GM23338 (cell line): ENCODE measurements around the gene DCBLD2. TPM values are rescaled to one million over a fixed set of nuclear protein-coding genes. Genes with fewer than 3 reads are reported as not detected.

Experiments used
- ATAC-seq: fragments of 200-7000 bp; cut with Tn5 transposase; 3 replicates; pipeline ENCODE4 v1.9.1; 2020
- DNase-seq: peaks from one replicate; pipeline ENCODE4 v3.0.0-alpha.2; 2015; ENCODE audit warnings: low spot score
- H2AFZ ChIP-seq: fragments of 200-600 bp; sonication (generic); 2 replicates; pipeline ENCODE4 v1.8.0; 2016; ENCODE audit warnings: antibody characterized with exemption, mild to moderate bottlenecking, moderate library complexity
- H3F3A ChIP-seq: fragments of 200-600 bp; sonication (generic); replicated peaks from 2 replicates; pipeline ENCODE4 v1.8.0; 2017; ENCODE audit warnings: antibody characterized with exemption, mixed run types, low read depth
- H3K27ac ChIP-seq: fragments of 200-600 bp; sonication (generic); 2 replicates; pipeline ENCODE4 v1.6.1; 2016; ENCODE audit warnings: low read depth
- H3K27me3 ChIP-seq: fragments of 200-600 bp; sonication (generic); 2 replicates; pipeline ENCODE4 v1.8.0; 2016; ENCODE audit warnings: mild to moderate bottlenecking, mixed run types, moderate library complexity; ENCODE audit not compliant: insufficient read depth
- H3K36me3 ChIP-seq: fragments of 200-600 bp; sonication (generic); 2 replicates; pipeline ENCODE4 v1.8.0; 2016; ENCODE audit warnings: mild to moderate bottlenecking; ENCODE audit not compliant: insufficient read depth
- H3K4me1 ChIP-seq: fragments of 200-600 bp; sonication (generic); 2 replicates; pipeline ENCODE4 v1.8.0; 2016; ENCODE audit warnings: mild to moderate bottlenecking, moderate library complexity; ENCODE audit not compliant: insufficient read depth
- H3K4me2 ChIP-seq: fragments of 200-600 bp; sonication (generic); 2 replicates; pipeline ENCODE4 v1.7.1; 2017; ENCODE audit warnings: mixed run types
- H3K4me3 ChIP-seq: fragments of 200-600 bp; sonication (generic); 2 replicates; pipeline ENCODE4 v1.6.1; 2016; ENCODE audit warnings: mixed run types
- H3K79me2 ChIP-seq: fragments of 200-600 bp; sonication (generic); replicated peaks from 2 replicates; pipeline ENCODE4 v1.8.0; 2017; ENCODE audit warnings: mild to moderate bottlenecking; ENCODE audit not compliant: insufficient read depth
- H3K9me2 ChIP-seq: fragments of 200-600 bp; sonication (generic); 2 replicates; pipeline ENCODE4 v1.8.0; 2017; ENCODE audit not compliant: insufficient read depth
- H4K20me1 ChIP-seq: fragments of 200-600 bp; sonication (generic); replicated peaks from 2 replicates; pipeline ENCODE4 v1.8.0; 2017; ENCODE audit warnings: mild to moderate bottlenecking; ENCODE audit not compliant: insufficient read depth
- H3K27ac Mint-ChIP-seq: 2 replicates; pipeline ENCODE4 v1.8.0; 2020; ENCODE audit warnings: inconsistent platforms, mild to moderate bottlenecking, moderate library complexity, mixed read lengths
- H3K27me3 Mint-ChIP-seq: 3 replicates; pipeline ENCODE4 v1.8.0; 2022; ENCODE audit warnings: low read depth, mild to moderate bottlenecking, moderate library complexity, mixed read lengths, inconsistent platforms; ENCODE audit not compliant: insufficient read depth, poor library complexity
- H3K36me3 Mint-ChIP-seq: 3 replicates; pipeline ENCODE4 v1.8.0; 2021; ENCODE audit warnings: low read depth, mild to moderate bottlenecking, inconsistent platforms, moderate library complexity, mixed read lengths
- H3K4me1 Mint-ChIP-seq: 3 replicates; pipeline ENCODE4 v1.8.0; 2020; ENCODE audit warnings: mild to moderate bottlenecking, inconsistent platforms, mixed read lengths
- H3K4me3 Mint-ChIP-seq: 3 replicates; pipeline ENCODE4 v1.8.0; 2021; ENCODE audit warnings: moderate library complexity, mild to moderate bottlenecking, inconsistent platforms, mixed read lengths
- H3K9me3 Mint-ChIP-seq: 3 replicates; pipeline ENCODE4 v1.8.0; 2020; ENCODE audit warnings: moderate library complexity, mild to moderate bottlenecking, inconsistent platforms, mixed read lengths
- CREB1 ChIP-seq: fragments of 250-450 bp; sonication (Bioruptor Pico); IDR thresholded peaks from 2 replicates; pipeline ENCODE4 v1.5.0; 2020; ENCODE audit warnings: low read depth, mild to moderate bottlenecking, moderate library complexity
- EZH2 ChIP-seq: fragments of 200-600 bp; sonication (generic); IDR thresholded peaks from one replicate; pipeline ENCODE4 v1.8.0; 2017; ENCODE audit warnings: antibody characterized with exemption, mild to moderate bottlenecking, low read depth; ENCODE audit not compliant: unreplicated experiment
- EZH2phosphoT487 ChIP-seq: fragments of 200-600 bp; sonication (generic); IDR thresholded peaks from one replicate; pipeline ENCODE4 v1.8.1; 2018; ENCODE audit warnings: antibody characterized with exemption; ENCODE audit not compliant: unreplicated experiment
- JUNB ChIP-seq: IDR thresholded peaks from one replicate; pipeline ENCODE4 v1.6.1; 2016; ENCODE audit warnings: antibody characterized with exemption; ENCODE audit not compliant: unreplicated experiment
- NANOG ChIP-seq: IDR thresholded peaks from 2 replicates; pipeline ENCODE4 v1.6.1; 2016; ENCODE audit warnings: antibody characterized with exemption, borderline replicate concordance
- POLR2AphosphoS5 ChIP-seq: IDR thresholded peaks from 2 replicates; pipeline ENCODE4 v1.6.1; 2016; ENCODE audit warnings: antibody characterized with exemption, low read depth
- STAT1 ChIP-seq: IDR thresholded peaks from one replicate; pipeline ENCODE4 v1.6.1; 2016; ENCODE audit warnings: antibody characterized with exemption; ENCODE audit not compliant: unreplicated experiment
- ZNF114 ChIP-seq: fragments of 250-450 bp; sonication (Bioruptor Pico); IDR thresholded peaks from 2 replicates; pipeline ENCODE4 v1.5.0; 2020; ENCODE audit warnings: mild to moderate bottlenecking, moderate library complexity
- ZNF331 ChIP-seq: fragments of 250-450 bp; sonication (Bioruptor Pico); IDR thresholded peaks from 2 replicates; pipeline ENCODE4 v1.5.0; 2020; ENCODE audit warnings: low read depth, mild to moderate bottlenecking, moderate library complexity
- polyA plus RNA-seq: library from polyadenylated mRNA; unstranded; fragments of >200 nt; fragmentation: Nextera tagmentation; extraction: Ambion mirVana; gene quantifications from 2 replicates; pipeline ENCODE4 v1.2.1, GENCODE V29; 2016
- total RNA-seq: library from RNA; depleted of rRNA; stranded (reverse); fragments of >200 nt; shearing (Covaris generic); gene quantifications from 2 replicates; pipeline ENCODE4 v1.2.3, GENCODE V29; 2014
- TF ChIP-seq, protein P1 (sequence below): fragments of 250-450 bp; sonication (Bioruptor Pico); IDR thresholded peaks from 2 replicates; pipeline ENCODE4 v1.5.0; 2020; ENCODE audit warnings: mild to moderate bottlenecking, moderate library complexity
- TF ChIP-seq, protein P2 (sequence below): IDR thresholded peaks from one replicate; pipeline ENCODE4 v1.6.1; 2018; ENCODE audit warnings: antibody characterized with exemption; ENCODE audit not compliant: unreplicated experiment
- TF ChIP-seq, protein P3 (sequence below): IDR thresholded peaks from 2 replicates; pipeline ENCODE4 v1.6.1; 2016; ENCODE audit warnings: antibody characterized with exemption
- TF ChIP-seq, protein P4 (sequence below), 2 experiments: fragments of 200-600 bp in 1 of 2; sonication (generic) in 1 of 2; conservative IDR thresholded peaks; 2 replicates each; pipeline versions ENCODE4 v1.5.1 to v1.6.1; 2016 to 2017; ENCODE audit warnings: antibody characterized with exemption in 2 of 2, low read depth in 2 of 2, mild to moderate bottlenecking in 2 of 2, moderate library complexity in 1 of 2

DCBLD2 gene
- total and polyA plus RNA-seq, 2 experiments from 2014 or later: 25.9 to 69.7 TPM

DNA sequence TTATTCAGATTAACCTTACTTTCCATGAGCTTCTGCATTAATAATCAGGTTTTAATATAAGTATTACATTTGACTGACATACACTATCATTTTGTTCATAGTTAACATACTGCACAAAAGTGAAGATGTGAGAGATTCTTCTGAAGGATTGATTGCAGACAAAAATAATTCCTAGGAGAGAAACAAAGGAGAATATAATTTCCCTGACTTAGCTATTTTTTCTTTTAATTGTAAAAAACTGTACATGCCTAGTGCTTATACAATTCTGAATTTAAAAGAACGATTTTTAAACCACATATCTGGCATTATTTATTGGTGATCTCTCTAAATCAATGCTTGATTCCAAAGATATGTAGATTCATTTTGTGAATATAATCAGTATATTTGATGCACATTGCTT lies 11.0 kb upstream of the DCBLD2 start:
- ATAC-seq: no peak
- Mint-ChIP-seq H3K27me3 (peaks cover 4% of the 10 kb centered on the region), H3K27ac (no peak overlapping the region), H3K9me3 (peaks cover 28% of the 10 kb centered on the region), H3K4me1 (no peaks in the 10 kb centered on the region), H3K4me3 (no peak overlapping the region), H3K36me3 (peaks cover 26% of the 10 kb centered on the region; the same call in 2 of the 3 replicates)
- Histone ChIP-seq H4K20me1 (no peaks in the 10 kb centered on the region), H3K79me2 (no peaks in the 10 kb centered on the region), H3F3A (no peaks in the 10 kb centered on the region), H2AFZ (no peak overlapping the region), H3K4me1 (no peaks in the 10 kb centered on the region), H3K4me3 (no peak overlapping the region), H3K4me2 (no peak overlapping the region), H3K36me3 (no peaks in the 10 kb centered on the region), H3K27ac (no peak overlapping the region), H3K27me3 (no peaks in the 10 kb centered on the region), H3K9me2 (no peaks in the 10 kb centered on the region)
- TF ChIP-seq, protein P1, sequence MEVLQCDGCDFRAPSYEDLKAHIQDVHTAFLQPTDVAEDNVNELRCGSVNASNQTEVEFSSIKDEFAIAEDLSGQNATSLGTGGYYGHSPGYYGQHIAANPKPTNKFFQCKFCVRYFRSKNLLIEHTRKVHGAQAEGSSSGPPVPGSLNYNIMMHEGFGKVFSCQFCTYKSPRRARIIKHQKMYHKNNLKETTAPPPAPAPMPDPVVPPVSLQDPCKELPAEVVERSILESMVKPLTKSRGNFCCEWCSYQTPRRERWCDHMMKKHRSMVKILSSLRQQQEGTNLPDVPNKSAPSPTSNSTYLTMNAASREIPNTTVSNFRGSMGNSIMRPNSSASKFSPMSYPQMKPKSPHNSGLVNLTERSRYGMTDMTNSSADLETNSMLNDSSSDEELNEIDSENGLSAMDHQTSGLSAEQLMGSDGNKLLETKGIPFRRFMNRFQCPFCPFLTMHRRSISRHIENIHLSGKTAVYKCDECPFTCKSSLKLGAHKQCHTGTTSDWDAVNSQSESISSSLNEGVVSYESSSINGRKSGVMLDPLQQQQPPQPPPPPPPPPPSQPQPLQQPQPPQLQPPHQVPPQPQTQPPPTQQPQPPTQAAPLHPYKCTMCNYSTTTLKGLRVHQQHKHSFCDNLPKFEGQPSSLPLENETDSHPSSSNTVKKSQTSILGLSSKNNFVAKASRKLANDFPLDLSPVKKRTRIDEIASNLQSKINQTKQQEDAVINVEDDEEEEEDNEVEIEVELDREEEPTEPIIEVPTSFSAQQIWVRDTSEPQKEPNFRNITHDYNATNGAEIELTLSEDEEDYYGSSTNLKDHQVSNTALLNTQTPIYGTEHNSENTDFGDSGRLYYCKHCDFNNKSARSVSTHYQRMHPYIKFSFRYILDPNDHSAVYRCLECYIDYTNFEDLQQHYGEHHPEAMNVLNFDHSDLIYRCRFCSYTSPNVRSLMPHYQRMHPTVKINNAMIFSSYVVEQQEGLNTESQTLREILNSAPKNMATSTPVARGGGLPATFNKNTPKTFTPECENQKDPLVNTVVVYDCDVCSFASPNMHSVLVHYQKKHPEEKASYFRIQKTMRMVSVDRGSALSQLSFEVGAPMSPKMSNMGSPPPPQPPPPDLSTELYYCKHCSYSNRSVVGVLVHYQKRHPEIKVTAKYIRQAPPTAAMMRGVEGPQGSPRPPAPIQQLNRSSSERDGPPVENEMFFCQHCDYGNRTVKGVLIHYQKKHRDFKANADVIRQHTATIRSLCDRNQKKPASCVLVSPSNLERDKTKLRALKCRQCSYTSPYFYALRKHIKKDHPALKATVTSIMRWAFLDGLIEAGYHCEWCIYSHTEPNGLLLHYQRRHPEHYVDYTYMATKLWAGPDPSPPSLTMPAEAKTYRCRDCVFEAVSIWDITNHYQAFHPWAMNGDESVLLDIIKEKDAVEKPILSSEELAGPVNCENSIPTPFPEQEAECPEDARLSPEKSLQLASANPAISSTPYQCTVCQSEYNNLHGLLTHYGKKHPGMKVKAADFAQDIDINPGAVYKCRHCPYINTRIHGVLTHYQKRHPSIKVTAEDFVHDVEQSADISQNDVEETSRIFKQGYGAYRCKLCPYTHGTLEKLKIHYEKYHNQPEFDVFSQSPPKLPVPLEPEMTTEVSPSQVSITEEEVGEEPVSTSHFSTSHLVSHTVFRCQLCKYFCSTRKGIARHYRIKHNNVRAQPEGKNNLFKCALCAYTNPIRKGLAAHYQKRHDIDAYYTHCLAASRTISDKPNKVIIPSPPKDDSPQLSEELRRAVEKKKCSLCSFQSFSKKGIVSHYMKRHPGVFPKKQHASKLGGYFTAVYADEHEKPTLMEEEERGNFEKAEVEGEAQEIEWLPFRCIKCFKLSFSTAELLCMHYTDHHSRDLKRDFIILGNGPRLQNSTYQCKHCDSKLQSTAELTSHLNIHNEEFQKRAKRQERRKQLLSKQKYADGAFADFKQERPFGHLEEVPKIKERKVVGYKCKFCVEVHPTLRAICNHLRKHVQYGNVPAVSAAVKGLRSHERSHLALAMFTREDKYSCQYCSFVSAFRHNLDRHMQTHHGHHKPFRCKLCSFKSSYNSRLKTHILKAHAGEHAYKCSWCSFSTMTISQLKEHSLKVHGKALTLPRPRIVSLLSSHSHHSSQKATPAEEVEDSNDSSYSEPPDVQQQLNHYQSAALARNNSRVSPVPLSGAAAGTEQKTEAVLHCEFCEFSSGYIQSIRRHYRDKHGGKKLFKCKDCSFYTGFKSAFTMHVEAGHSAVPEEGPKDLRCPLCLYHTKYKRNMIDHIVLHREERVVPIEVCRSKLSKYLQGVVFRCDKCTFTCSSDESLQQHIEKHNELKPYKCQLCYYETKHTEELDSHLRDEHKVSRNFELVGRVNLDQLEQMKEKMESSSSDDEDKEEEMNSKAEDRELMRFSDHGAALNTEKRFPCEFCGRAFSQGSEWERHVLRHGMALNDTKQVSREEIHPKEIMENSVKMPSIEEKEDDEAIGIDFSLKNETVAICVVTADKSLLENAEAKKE (CRISPR knock-in tag): no peak
- TF ChIP-seq STAT1 (no peak), ZNF114 (CRISPR knock-in tag) (no peak), JUNB (no peak), CREB1 (CRISPR knock-in tag) (no peak), POLR2AphosphoS5 (no peak), NANOG (no peak), ZNF331 (CRISPR knock-in tag) (no peak), EZH2 (no peak), EZH2phosphoT487 (no peak)
- TF ChIP-seq, protein P2, sequence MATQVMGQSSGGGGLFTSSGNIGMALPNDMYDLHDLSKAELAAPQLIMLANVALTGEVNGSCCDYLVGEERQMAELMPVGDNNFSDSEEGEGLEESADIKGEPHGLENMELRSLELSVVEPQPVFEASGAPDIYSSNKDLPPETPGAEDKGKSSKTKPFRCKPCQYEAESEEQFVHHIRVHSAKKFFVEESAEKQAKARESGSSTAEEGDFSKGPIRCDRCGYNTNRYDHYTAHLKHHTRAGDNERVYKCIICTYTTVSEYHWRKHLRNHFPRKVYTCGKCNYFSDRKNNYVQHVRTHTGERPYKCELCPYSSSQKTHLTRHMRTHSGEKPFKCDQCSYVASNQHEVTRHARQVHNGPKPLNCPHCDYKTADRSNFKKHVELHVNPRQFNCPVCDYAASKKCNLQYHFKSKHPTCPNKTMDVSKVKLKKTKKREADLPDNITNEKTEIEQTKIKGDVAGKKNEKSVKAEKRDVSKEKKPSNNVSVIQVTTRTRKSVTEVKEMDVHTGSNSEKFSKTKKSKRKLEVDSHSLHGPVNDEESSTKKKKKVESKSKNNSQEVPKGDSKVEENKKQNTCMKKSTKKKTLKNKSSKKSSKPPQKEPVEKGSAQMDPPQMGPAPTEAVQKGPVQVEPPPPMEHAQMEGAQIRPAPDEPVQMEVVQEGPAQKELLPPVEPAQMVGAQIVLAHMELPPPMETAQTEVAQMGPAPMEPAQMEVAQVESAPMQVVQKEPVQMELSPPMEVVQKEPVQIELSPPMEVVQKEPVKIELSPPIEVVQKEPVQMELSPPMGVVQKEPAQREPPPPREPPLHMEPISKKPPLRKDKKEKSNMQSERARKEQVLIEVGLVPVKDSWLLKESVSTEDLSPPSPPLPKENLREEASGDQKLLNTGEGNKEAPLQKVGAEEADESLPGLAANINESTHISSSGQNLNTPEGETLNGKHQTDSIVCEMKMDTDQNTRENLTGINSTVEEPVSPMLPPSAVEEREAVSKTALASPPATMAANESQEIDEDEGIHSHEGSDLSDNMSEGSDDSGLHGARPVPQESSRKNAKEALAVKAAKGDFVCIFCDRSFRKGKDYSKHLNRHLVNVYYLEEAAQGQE: no peak
- TF ChIP-seq, protein P3, sequence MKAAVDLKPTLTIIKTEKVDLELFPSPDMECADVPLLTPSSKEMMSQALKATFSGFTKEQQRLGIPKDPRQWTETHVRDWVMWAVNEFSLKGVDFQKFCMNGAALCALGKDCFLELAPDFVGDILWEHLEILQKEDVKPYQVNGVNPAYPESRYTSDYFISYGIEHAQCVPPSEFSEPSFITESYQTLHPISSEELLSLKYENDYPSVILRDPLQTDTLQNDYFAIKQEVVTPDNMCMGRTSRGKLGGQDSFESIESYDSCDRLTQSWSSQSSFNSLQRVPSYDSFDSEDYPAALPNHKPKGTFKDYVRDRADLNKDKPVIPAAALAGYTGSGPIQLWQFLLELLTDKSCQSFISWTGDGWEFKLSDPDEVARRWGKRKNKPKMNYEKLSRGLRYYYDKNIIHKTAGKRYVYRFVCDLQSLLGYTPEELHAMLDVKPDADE: no peak
- TF ChIP-seq, protein P4, sequence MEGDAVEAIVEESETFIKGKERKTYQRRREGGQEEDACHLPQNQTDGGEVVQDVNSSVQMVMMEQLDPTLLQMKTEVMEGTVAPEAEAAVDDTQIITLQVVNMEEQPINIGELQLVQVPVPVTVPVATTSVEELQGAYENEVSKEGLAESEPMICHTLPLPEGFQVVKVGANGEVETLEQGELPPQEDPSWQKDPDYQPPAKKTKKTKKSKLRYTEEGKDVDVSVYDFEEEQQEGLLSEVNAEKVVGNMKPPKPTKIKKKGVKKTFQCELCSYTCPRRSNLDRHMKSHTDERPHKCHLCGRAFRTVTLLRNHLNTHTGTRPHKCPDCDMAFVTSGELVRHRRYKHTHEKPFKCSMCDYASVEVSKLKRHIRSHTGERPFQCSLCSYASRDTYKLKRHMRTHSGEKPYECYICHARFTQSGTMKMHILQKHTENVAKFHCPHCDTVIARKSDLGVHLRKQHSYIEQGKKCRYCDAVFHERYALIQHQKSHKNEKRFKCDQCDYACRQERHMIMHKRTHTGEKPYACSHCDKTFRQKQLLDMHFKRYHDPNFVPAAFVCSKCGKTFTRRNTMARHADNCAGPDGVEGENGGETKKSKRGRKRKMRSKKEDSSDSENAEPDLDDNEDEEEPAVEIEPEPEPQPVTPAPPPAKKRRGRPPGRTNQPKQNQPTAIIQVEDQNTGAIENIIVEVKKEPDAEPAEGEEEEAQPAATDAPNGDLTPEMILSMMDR (conservative IDR thresholded peaks at IDR 0.05; ENCODE audit: low read depth in 2 of 2): no peak
- DNase-seq: no peak
